ENCODE measurements around the gene CDH4.

CDH4 gene

GRCh38 chr20:61493798-61494305, 241.8 kb downstream of the CDH4 start:
- no peak overlapping the region for H3K4me3 ChIP-seq
- H3K27ac ChIP-seq, result no peak overlapping the region

GRCh38 chr20:61494763-61495575, 242.9 kb downstream of the CDH4 start:
- H3K27ac ChIP-seq, result no peak overlapping the region
- no peak overlapping the region for H3K4me3 ChIP-seq

- H3K27ac ChIP-seq, result no peak overlapping the region
Measured at GRCh38 chr20:61497029-61497627, 245.1 kb downstream of the CDH4 start.

GRCh38 chr20:61499859-61500554, 247.9 kb downstream of the CDH4 start:
- no peak overlapping the region for H3K27ac ChIP-seq
- H3K4me3 ChIP-seq, result no peak overlapping the region

More at GRCh38 chr20:61497029-61497627, 245.1 kb downstream of the CDH4 start:
- H3K4me3 ChIP-seq, result no peak overlapping the region

GRCh38 chr20:61500791-61501321, 248.8 kb downstream of the CDH4 start:
- no peak overlapping the region for H3K4me3 ChIP-seq
- H3K27ac ChIP-seq, result no peak overlapping the region

GRCh38 chr20:61502433-61502832, 250.4 kb downstream of the CDH4 start:
- Histone ChIP-seq H3K27ac (no peak overlapping the region), H3K4me3 (no peak overlapping the region)

- H3K4me3 ChIP-seq, result no peak overlapping the region
- no peak overlapping the region for H3K27ac ChIP-seq
Measured at GRCh38 chr20:61503106-61503505, 251.0 kb downstream of the CDH4 start.

GRCh38 chr20:61505508-61505907, 253.4 kb downstream of the CDH4 start:
- no peak overlapping the region for H3K4me3 ChIP-seq
- H3K27ac ChIP-seq, result no peak overlapping the region

- Histone ChIP-seq H3K4me3 (no peak overlapping the region), H3K27ac (no peak overlapping the region)
Measured at GRCh38 chr20:61507778-61508177, 255.7 kb downstream of the CDH4 start.

- no peak overlapping the region for H3K27ac ChIP-seq
- H3K4me3 ChIP-seq, result no peak overlapping the region
Measured at GRCh38 chr20:61508301-61509096, 256.4 kb downstream of the CDH4 start.

GRCh38 chr20:61510778-61511330, 258.8 kb downstream of the CDH4 start:
- Histone ChIP-seq H3K27ac (no peak overlapping the region), H3K4me3 (no peak overlapping the region)

GRCh38 chr20:61512475-61512874, 260.4 kb downstream of the CDH4 start:
- no peak overlapping the region for H3K4me3 ChIP-seq

GRCh38 chr20:61513124-61514017, 261.3 kb downstream of the CDH4 start:
- H3K27ac ChIP-seq, result no peak overlapping the region

More at GRCh38 chr20:61512475-61512874, 260.4 kb downstream of the CDH4 start:
- H3K27ac ChIP-seq, result no peak overlapping the region

GRCh38 chr20:61514018-61514365, 261.9 kb downstream of the CDH4 start:
- no peak overlapping the region for H3K27ac ChIP-seq
- no peak overlapping the region for H3K4me3 ChIP-seq

More at GRCh38 chr20:61513124-61514017, 261.3 kb downstream of the CDH4 start:
- H3K4me3 ChIP-seq, result no peak overlapping the region

GRCh38 chr20:61514396-61514795, 262.3 kb downstream of the CDH4 start:
- no peak overlapping the region for H3K27ac ChIP-seq

GRCh38 chr20:61514805-61515505, 262.9 kb downstream of the CDH4 start:
- H3K27ac ChIP-seq, result no peak overlapping the region
- no peak overlapping the region for H3K4me3 ChIP-seq

More at GRCh38 chr20:61514396-61514795, 262.3 kb downstream of the CDH4 start:
- no peak overlapping the region for H3K4me3 ChIP-seq

- H3K27ac ChIP-seq, result no peak overlapping the region
- H3K4me3 ChIP-seq, result no peak overlapping the region
Measured at GRCh38 chr20:61515922-61516321, 263.9 kb downstream of the CDH4 start.
